Fibroblast of lung (primary cell): ENCODE measurements around the gene DNMT3L. TPM values are rescaled to one million over a fixed set of nuclear protein-coding genes. Genes with fewer than 3 reads are reported as not detected.

Source experiments
- DNase-seq, 2 donors: peaks; one replicate each; pipeline versions ENCODE4 v3.0.0 to v3.0.0-alpha.2; 2010; ENCODE audit warnings: low read depth in 2 of 2
- H2AFZ ChIP-seq: 2 replicates; pipeline ENCODE4 v1.5.1; 2012; ENCODE audit warnings: low read length, control low read depth, inconsistent platforms
- H3K27ac ChIP-seq: 2 replicates; pipeline ENCODE4 v1.5.1; 2011; ENCODE audit warnings: low read length, control low read depth; ENCODE audit not compliant: insufficient read depth
- H3K27me3 ChIP-seq: 2 replicates; pipeline ENCODE4 v1.5.1; 2011; ENCODE audit warnings: mild to moderate bottlenecking, low read length; ENCODE audit not compliant: control insufficient read depth, insufficient read depth
- H3K36me3 ChIP-seq: 2 replicates; pipeline ENCODE4 v1.5.1; 2011; ENCODE audit warnings: low read length; ENCODE audit not compliant: control insufficient read depth, insufficient read depth
- H3K4me1 ChIP-seq: 2 replicates; pipeline ENCODE4 v1.5.1; 2011; ENCODE audit warnings: low read length; ENCODE audit not compliant: control insufficient read depth, insufficient read depth; ENCODE audit errors: extremely low read depth
- H3K4me2 ChIP-seq: 2 replicates; pipeline ENCODE4 v1.5.1; 2011; ENCODE audit warnings: low read length, control low read depth; ENCODE audit not compliant: insufficient read depth; ENCODE audit errors: extremely low read depth
- H3K4me3 ChIP-seq, 4 experiments: fragments of 200-600 bp in 1 of 4; sonication (generic) in 1 of 4; replicated peaks in 1 of 4; 2 replicates each; pipeline ENCODE4 v1.5.1; 2011 to 2016; ENCODE audit warnings: low read length in 4 of 4, low read depth in 3 of 4, mild to moderate bottlenecking in 3 of 4, control low read depth in 2 of 4, inconsistent platforms in 1 of 4, mixed read lengths in 1 of 4; ENCODE audit not compliant: insufficient read depth in 1 of 4; ENCODE audit errors: control extremely low read depth in 1 of 4
- H3K79me2 ChIP-seq: 2 replicates; pipeline ENCODE4 v1.5.1; 2012; ENCODE audit warnings: mild to moderate bottlenecking, low read length, inconsistent platforms; ENCODE audit not compliant: control insufficient read depth, insufficient read depth
- H3K9ac ChIP-seq: 2 replicates; pipeline ENCODE4 v1.5.1; 2011; ENCODE audit warnings: mild to moderate bottlenecking, low read length, control low read depth; ENCODE audit not compliant: insufficient read depth
- H3K9me3 ChIP-seq: 2 replicates; pipeline ENCODE4 v1.5.1; 2012; ENCODE audit warnings: low read depth, low read length; ENCODE audit not compliant: control insufficient read depth, insufficient read depth
- H4K20me1 ChIP-seq: 2 replicates; pipeline ENCODE4 v1.5.1; 2011; ENCODE audit warnings: low read length; ENCODE audit not compliant: control insufficient read depth, insufficient read depth; ENCODE audit errors: extremely low read depth
- CTCF ChIP-seq, 2 donors: IDR thresholded peaks in 1 of 2; conservative IDR thresholded peaks in 1 of 2; 1 replicate in 1 of 2; 2 replicates in 1 of 2; pipeline ENCODE4 v1.5.1; 2011 to 2012; ENCODE audit warnings: low read length in 2 of 2, control low read depth in 1 of 2, inconsistent platforms in 1 of 2, low read depth in 1 of 2, mild to moderate bottlenecking in 1 of 2
- EZH2 ChIP-seq: IDR thresholded peaks from 2 replicates; pipeline ENCODE4 v1.5.1; 2012; ENCODE audit warnings: low read length, control low read depth, mild to moderate bottlenecking; ENCODE audit errors: missing control alignments
- polyA plus RNA-seq, 2 donors: library from polyadenylated mRNA; depleted of rRNA in 1 of 2; stranded (reverse) in 1 of 2; unstranded in 1 of 2; fragments of >200 nt; gene quantifications; 2 replicates each; pipeline ENCODE4 v1.2.1, GENCODE V29; 2011 to 2012; ENCODE audit warnings: missing spikeins in 1 of 2
- total RNA-seq: library from RNA; depleted of rRNA; stranded (reverse); fragments of >200 nt; gene quantifications from 2 replicates; pipeline ENCODE4 v1.2.1, GENCODE V29; 2014

DNMT3L gene
- total and polyA plus RNA-seq, 2 donors (not counting 1 experiment from before 2014, with no cell fraction given), result not detected

GRCh38 chr21:44299458-44300261, 38.0 kb upstream of the DNMT3L start, which contains the start of gene PFKL:
TSS of gene PFKL (plus strand) at chr21:44300053. CDS start at chr21:44300106, 53 bp downstream.
- peak; percentile 36 to 54 for DNase-seq

GRCh38 chr21:44299085-44299457, 37.4 kb upstream of the DNMT3L start:
- H3K4me3 ChIP-seq, result peak overlapping the region; percentile 51 to 75 (median 54)
- no peaks in the 10 kb centered on the region for H4K20me1 ChIP-seq
- peak overlapping the region; percentile 79 for H3K4me2 ChIP-seq
- peak; percentile 20 to 34 for DNase-seq
- H3K9ac ChIP-seq, result peak overlapping the region; percentile 58
- H3K79me2 ChIP-seq, result peaks cover 19% of the 10 kb centered on the region
- H2AFZ ChIP-seq, result peak overlapping the region; percentile 53
- peak overlapping the region; percentile 68 for H3K27ac ChIP-seq
- H3K4me1 ChIP-seq, result peaks cover 5% of the 10 kb centered on the region
- no peaks in the 10 kb centered on the region for H3K36me3 ChIP-seq
- TF ChIP-seq CTCF (conservative IDR thresholded peaks at IDR 0.05 in 1 of 2, IDR thresholded peaks at IDR 0.05 in 1 of 2; ENCODE audit: low read depth in 1 of 2, low read length in 2 of 2) (no peak), EZH2 (no peak)
- H3K9me3 ChIP-seq, result no peaks in the 10 kb centered on the region
- no peaks in the 10 kb centered on the region for H3K27me3 ChIP-seq

More at GRCh38 chr21:44299458-44300261, 38.0 kb upstream of the DNMT3L start, which contains the start of gene PFKL:
- TF ChIP-seq CTCF (conservative IDR thresholded peaks at IDR 0.05 in 1 of 2, IDR thresholded peaks at IDR 0.05 in 1 of 2; ENCODE audit: low read depth in 1 of 2, low read length in 2 of 2), result no peak
- TF ChIP-seq EZH2, result no peak
- Histone ChIP-seq H2AFZ (peak within 1 kb of the TSS; percentile 53), H3K4me2 (peak within 1 kb of the TSS; percentile 92), H3K36me3 (no peaks in the 10 kb centered on the region), H3K27me3 (no peaks in the 10 kb centered on the region), H4K20me1 (no peaks in the 10 kb centered on the region), H3K9ac (peak within 1 kb of the TSS; percentile 73), H3K79me2 (peaks cover 21% of the 10 kb centered on the region), H3K4me3 (peak within 1 kb of the TSS; percentile 57 to 75 (median 62)), H3K4me1 (peaks cover 5% of the 10 kb centered on the region), H3K27ac (peak within 1 kb of the TSS; percentile 73), H3K9me3 (no peaks in the 10 kb centered on the region)

- TF ChIP-seq CTCF (conservative IDR thresholded peaks at IDR 0.05 in 1 of 2, IDR thresholded peaks at IDR 0.05 in 1 of 2; ENCODE audit: low read depth in 1 of 2, low read length in 2 of 2), result no peak
- TF ChIP-seq EZH2, result no peak
- H3K4me1 ChIP-seq, result peaks cover 5% of the 10 kb centered on the region
- H3K9ac ChIP-seq, result no peak overlapping the region
- H3K79me2 ChIP-seq, result peaks cover 17% of the 10 kb centered on the region
- H3K27me3 ChIP-seq, result no peaks in the 10 kb centered on the region
- no peaks in the 10 kb centered on the region for H4K20me1 ChIP-seq
- H3K4me3 ChIP-seq, result no peak overlapping the region
- H3K27ac ChIP-seq, result no peak overlapping the region
- H3K4me2 ChIP-seq, result no peak overlapping the region
- no peaks in the 10 kb centered on the region for H3K9me3 ChIP-seq
- no peak for DNase-seq
- H2AFZ ChIP-seq, result no peak overlapping the region
- H3K36me3 ChIP-seq, result no peaks in the 10 kb centered on the region
Observed at GRCh38 chr21:44298301-44298700, 36.6 kb upstream of the DNMT3L start.
